Muscle layer of colon (tissue), 2 donors: ENCODE results near the gene EFS.
"Not testable (repeated sequence)": the region's sequence is repeated elsewhere in the genome, so short reads cannot be mapped to it uniquely, and the experiment has no call there.

Source experiments
- H3K27ac ChIP-seq: one replicate; pipeline ENCODE4 v1.7.0; 2013; ENCODE audit warnings: low read depth, mild to moderate bottlenecking, low read length, moderate library complexity
- H3K27me3 ChIP-seq, 2 donors: one replicate each; pipeline ENCODE4 v1.7.0; 2013; ENCODE audit warnings: low read length in 2 of 2, mild to moderate bottlenecking in 2 of 2; ENCODE audit not compliant: insufficient read depth in 2 of 2, control insufficient read depth in 1 of 2
- H3K36me3 ChIP-seq: one replicate; pipeline ENCODE4 v1.7.0; 2013; ENCODE audit warnings: mild to moderate bottlenecking, low read length; ENCODE audit not compliant: insufficient read depth
- H3K4me1 ChIP-seq: one replicate; pipeline ENCODE4 v1.7.0; 2013; ENCODE audit warnings: mild to moderate bottlenecking, low read length; ENCODE audit not compliant: insufficient read depth
- H3K4me3 ChIP-seq, 2 donors: one replicate each; pipeline ENCODE4 v1.7.0; 2013; ENCODE audit warnings: low read length in 2 of 2, low read depth in 1 of 2, mild to moderate bottlenecking in 1 of 2, moderate library complexity in 1 of 2
- H3K9ac ChIP-seq: one replicate; pipeline ENCODE4 v1.7.0; 2013; ENCODE audit warnings: low read length
- H3K9me3 ChIP-seq: one replicate; pipeline ENCODE4 v1.7.0; 2013; ENCODE audit warnings: mild to moderate bottlenecking, low read length
- donor health status: abdominal sarcoma.
- donor health status: Adenocarcinoma of cecum.

The EFS gene

GRCh38 chr14:23396781-23397407 lies 31.9 kb upstream of the EFS start:
- Histone ChIP-seq H3K9ac (no peak overlapping the region), H3K36me3 (no peaks in the 10 kb centered on the region), H3K9me3 (no peaks in the 10 kb centered on the region), H3K4me1 (no peaks in the 10 kb centered on the region), H3K27ac (no peak overlapping the region), H3K4me3 (no peak overlapping the region), H3K27me3 (no peaks in the 10 kb centered on the region)

- no peaks in the 10 kb centered on the region for H3K9me3 ChIP-seq
- H3K4me3 ChIP-seq, result no peak overlapping the region
- no peaks in the 10 kb centered on the region for H3K36me3 ChIP-seq
- no peaks in the 10 kb centered on the region for H3K27me3 ChIP-seq
- H3K9ac ChIP-seq, result no peak overlapping the region
- H3K27ac ChIP-seq, result no peak overlapping the region
- no peaks in the 10 kb centered on the region for H3K4me1 ChIP-seq
Observed at GRCh38 chr14:23396126-23396525, 31.2 kb upstream of the EFS start.

- no peaks in the 10 kb centered on the region for H3K9me3 ChIP-seq
- H3K9ac ChIP-seq, result no peak overlapping the region
- no peak overlapping the region for H3K27ac ChIP-seq
- H3K27me3 ChIP-seq, result no peaks in the 10 kb centered on the region
- H3K4me1 ChIP-seq, result no peaks in the 10 kb centered on the region
- no peak overlapping the region for H3K4me3 ChIP-seq
- no peaks in the 10 kb centered on the region for H3K36me3 ChIP-seq
Observed at GRCh38 chr14:23392613-23393012, 27.6 kb upstream of the EFS start.

- not testable (repeated sequence) for H3K4me3 ChIP-seq, H3K4me1 ChIP-seq, H3K36me3 ChIP-seq, H3K27ac ChIP-seq, H3K9me3 ChIP-seq, H3K9ac ChIP-seq, H3K27me3 ChIP-seq
Observed at GRCh38 chr14:23389871-23390270, 24.9 kb upstream of the EFS start.

- Histone ChIP-seq H3K27me3 (no peaks in the 10 kb centered on the region), H3K9ac (no peak overlapping the region), H3K9me3 (no peaks in the 10 kb centered on the region), H3K4me3 (no peak overlapping the region), H3K36me3 (no peaks in the 10 kb centered on the region), H3K4me1 (no peaks in the 10 kb centered on the region), H3K27ac (no peak overlapping the region)
Observed at GRCh38 chr14:23389396-23389795, 24.4 kb upstream of the EFS start.

- Histone ChIP-seq H3K4me3 (no peak overlapping the region), H3K4me1 (no peaks in the 10 kb centered on the region), H3K36me3 (no peaks in the 10 kb centered on the region), H3K9me3 (no peaks in the 10 kb centered on the region), H3K9ac (no peak overlapping the region), H3K27ac (no peak overlapping the region), H3K27me3 (no peaks in the 10 kb centered on the region)
Observed at GRCh38 chr14:23388996-23389395, 24.0 kb upstream of the EFS start.

- Histone ChIP-seq H3K4me1 (no peaks in the 10 kb centered on the region), H3K27me3 (no peaks in the 10 kb centered on the region), H3K27ac (no peak overlapping the region), H3K4me3 (no peak overlapping the region), H3K36me3 (no peaks in the 10 kb centered on the region), H3K9me3 (no peaks in the 10 kb centered on the region), H3K9ac (no peak overlapping the region)
Observed at GRCh38 chr14:23387916-23388882, 23.2 kb upstream of the EFS start.

- Histone ChIP-seq H3K27me3 (no peaks in the 10 kb centered on the region), H3K36me3 (no peaks in the 10 kb centered on the region), H3K9ac (no peak overlapping the region), H3K27ac (no peak overlapping the region), H3K4me1 (no peaks in the 10 kb centered on the region), H3K4me3 (no peak overlapping the region), H3K9me3 (no peaks in the 10 kb centered on the region)
Observed at GRCh38 chr14:23386999-23387398, 22.0 kb upstream of the EFS start.

- H3K4me1 ChIP-seq, H3K36me3 ChIP-seq, H3K9me3 ChIP-seq, H3K4me3 ChIP-seq, H3K9ac ChIP-seq, H3K27ac ChIP-seq, H3K27me3 ChIP-seq: not testable (repeated sequence)
Observed at GRCh38 chr14:23386266-23386657, 21.3 kb upstream of the EFS start.

- no peak overlapping the region for H3K27ac ChIP-seq
Observed at GRCh38 chr14:23385642-23386265, 20.8 kb upstream of the EFS start.

GRCh38 chr14:23385244-23385641 lies 20.3 kb upstream of the EFS start:
- Histone ChIP-seq H3K36me3 (no peaks in the 10 kb centered on the region), H3K9ac (no peak overlapping the region), H3K27ac (no peak overlapping the region), H3K4me3 (no peak overlapping the region), H3K9me3 (no peaks in the 10 kb centered on the region), H3K27me3 (no peaks in the 10 kb centered on the region), H3K4me1 (no peaks in the 10 kb centered on the region)

More at GRCh38 chr14:23385642-23386265, 20.8 kb upstream of the EFS start:
- H3K4me3 ChIP-seq, result no peak overlapping the region
- H3K4me1 ChIP-seq, result no peaks in the 10 kb centered on the region
- H3K27me3 ChIP-seq, result no peaks in the 10 kb centered on the region
- H3K9me3 ChIP-seq, result no peaks in the 10 kb centered on the region
- H3K9ac ChIP-seq, result no peak overlapping the region
- H3K36me3 ChIP-seq, result no peaks in the 10 kb centered on the region
